CD14-positive monocyte (primary cell): ENCODE results near the gene MSMB. TPM values are rescaled to one million over a fixed set of nuclear protein-coding genes. Genes with fewer than 3 reads are reported as not detected.

Experiments
- DNase-seq, 3 donors: peaks; one replicate each; pipeline ENCODE4 v3.0.0-alpha.2; 2011 to 2022
- H2AFZ ChIP-seq: 2 replicates; pipeline ENCODE4 v1.6.0; 2012; ENCODE audit warnings: mild to moderate bottlenecking, low read depth, low read length, inconsistent platforms; ENCODE audit not compliant: insufficient read depth, poor library complexity, severe bottlenecking
- H3K27ac ChIP-seq, 2 donors: 1 replicate in 1 of 2; 2 replicates in 1 of 2; pipeline ENCODE4 v1.5.1; 2012 to 2013; ENCODE audit warnings: low read length in 2 of 2, control low read depth in 1 of 2, inconsistent platforms in 1 of 2, low read depth in 1 of 2, mild to moderate bottlenecking in 1 of 2
- H3K27me3 ChIP-seq, 2 donors: one replicate each; pipeline versions ENCODE4 v1.6.0 to v1.6.1; 2011 to 2013; ENCODE audit warnings: low read length in 2 of 2; ENCODE audit not compliant: control insufficient read depth in 2 of 2, insufficient read depth in 2 of 2
- H3K36me3 ChIP-seq, 2 donors: replicated peaks in 1 of 2; 1 replicate in 1 of 2; 2 replicates in 1 of 2; pipeline versions ENCODE4 v1.5.1 to v1.6.1; 2012 to 2013; ENCODE audit warnings: low read length in 2 of 2, control low read depth in 1 of 2, inconsistent platforms in 1 of 2, mild to moderate bottlenecking in 1 of 2; ENCODE audit not compliant: insufficient read depth in 2 of 2, control insufficient read depth in 1 of 2
- H3K4me1 ChIP-seq, 2 donors: 1 replicate in 1 of 2; 2 replicates in 1 of 2; pipeline versions ENCODE4 v1.5.1 to v1.6.1; 2012 to 2013; ENCODE audit warnings: low read length in 2 of 2, control low read depth in 1 of 2, inconsistent platforms in 1 of 2, mild to moderate bottlenecking in 1 of 2, moderate library complexity in 1 of 2; ENCODE audit not compliant: insufficient read depth in 2 of 2, control insufficient read depth in 1 of 2
- H3K4me2 ChIP-seq: replicated peaks from 2 replicates; pipeline ENCODE3; 2012; ENCODE audit warnings: low read length, moderate library complexity, mild to moderate bottlenecking; ENCODE audit not compliant: poor library complexity, severe bottlenecking; ENCODE audit errors: extremely low read depth
- H3K4me3 ChIP-seq, 3 experiments: fragments of 200-600 bp in 1 of 3; sonication (generic) in 1 of 3; replicated peaks in 1 of 3; 1 replicate in 2 of 3; 2 replicates in 1 of 3; pipeline ENCODE4 v1.5.1; 2011 to 2013; ENCODE audit warnings: low read length in 3 of 3, mild to moderate bottlenecking in 3 of 3, control low read depth in 2 of 3, low read depth in 2 of 3, inconsistent platforms in 1 of 3, moderate library complexity in 1 of 3
- H3K79me2 ChIP-seq: 2 replicates; pipeline ENCODE4 v1.6.0; 2012; ENCODE audit warnings: mild to moderate bottlenecking, control low read depth, inconsistent platforms, low read length, moderate library complexity; ENCODE audit not compliant: insufficient read depth
- H3K9ac ChIP-seq: 2 replicates; pipeline ENCODE4 v1.6.0; 2017; ENCODE audit warnings: low read length, mild to moderate bottlenecking; ENCODE audit not compliant: insufficient read depth, poor library complexity, severe bottlenecking
- H3K9me3 ChIP-seq, 2 donors: replicated peaks in 1 of 2; 1 replicate in 1 of 2; 2 replicates in 1 of 2; pipeline versions ENCODE4 v1.5.1 to v1.6.1; 2012 to 2013; ENCODE audit warnings: low read length in 2 of 2, control low read depth in 1 of 2; ENCODE audit not compliant: control insufficient read depth in 1 of 2, insufficient read depth in 1 of 2
- H4K20me1 ChIP-seq: 2 replicates; pipeline ENCODE4 v1.6.0; 2012; ENCODE audit warnings: mild to moderate bottlenecking, low read length, control low read depth, moderate library complexity; ENCODE audit not compliant: insufficient read depth
- H3K27ac Mint-ChIP-seq, 7 donors: one replicate each; pipeline ENCODE4 v1.8.0; 2020; ENCODE audit warnings: mild to moderate bottlenecking in 7 of 7, mixed read lengths in 7 of 7, moderate library complexity in 6 of 7, inconsistent platforms in 2 of 7
- H3K27me3 Mint-ChIP-seq, 3 donors: one replicate each; pipeline ENCODE4 v1.8.0; 2021 to 2022; ENCODE audit warnings: low read depth in 3 of 3, mild to moderate bottlenecking in 3 of 3, mixed read lengths in 3 of 3, moderate library complexity in 3 of 3, inconsistent platforms in 1 of 3
- H3K36me3 Mint-ChIP-seq, 2 donors: one replicate each; pipeline ENCODE4 v1.8.0; 2020; ENCODE audit warnings: mixed read lengths in 2 of 2, inconsistent platforms in 1 of 2, mild to moderate bottlenecking in 1 of 2
- H3K4me1 Mint-ChIP-seq: one replicate; pipeline ENCODE4 v1.8.0; 2020; ENCODE audit warnings: mild to moderate bottlenecking, mixed read lengths
- H3K4me3 Mint-ChIP-seq, 2 donors: one replicate each; pipeline ENCODE4 v1.8.0; 2020; ENCODE audit warnings: mild to moderate bottlenecking in 2 of 2, mixed read lengths in 2 of 2, moderate library complexity in 1 of 2
- H3K9me3 Mint-ChIP-seq, 7 donors: one replicate each; pipeline ENCODE4 v1.8.0; 2020 to 2022; ENCODE audit warnings: mixed read lengths in 7 of 7, mild to moderate bottlenecking in 6 of 7, moderate library complexity in 6 of 7, inconsistent platforms in 2 of 7
- WGBS: methylation state at CpG from one replicate; pipeline ENCODE4 v1.1.5; 2013; ENCODE audit warnings: missing lambda C conversion rate; ENCODE audit not compliant: insufficient coverage; 5-methylcytosine and 5-hydroxymethylcytosine counted together
- intact Hi-C, 2 donors: fragments of 100-400 bp; cut with micrococcal nuclease; formaldehyde crosslinking; loops; one replicate each; pipeline versions ENCODE4 v1.15.0 to v1.15.1; 2023
- polyA plus RNA-seq, 3 donors: library from polyadenylated mRNA; depleted of rRNA in 1 of 3; unstranded in 2 of 3; stranded (reverse) in 1 of 3; fragments of 300-500 nt in 2 of 3; fragments of >200 nt in 1 of 3; fragmentation: Illumina TruSeq in 2 of 3; gene quantifications; 1 replicate in 2 of 3; 2 replicates in 1 of 3; pipeline ENCODE4 v1.2.3, GENCODE V29; 2012 to 2021
- TF ChIP-seq, protein P1 (sequence below): fragments of 200-600 bp; IDR thresholded peaks from one replicate; pipeline ENCODE4 v1.8.0; 2022; ENCODE audit warnings: antibody characterized with exemption, mild to moderate bottlenecking

Gene MSMB
- polyA plus RNA-seq, 3 donors: not detected

DNA sequence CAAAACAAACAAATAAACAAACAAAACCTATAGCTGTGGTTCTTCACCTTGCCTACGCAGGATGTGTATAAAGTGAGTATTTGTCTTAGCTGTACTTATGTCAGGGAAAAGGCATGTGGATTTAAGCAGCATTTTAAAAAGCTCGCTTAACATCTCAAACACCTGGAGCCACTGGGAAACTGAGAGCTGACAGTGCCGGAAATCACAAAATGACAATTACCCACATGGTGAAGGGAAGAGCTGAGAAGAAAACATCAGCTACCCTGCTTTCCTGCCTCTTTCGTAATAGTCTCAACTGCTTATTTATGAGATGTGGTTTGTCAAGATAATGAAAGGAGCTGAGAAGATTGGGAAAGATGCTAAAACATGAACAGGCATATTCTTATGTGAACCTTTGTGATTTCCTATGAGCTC lies 31.1 kb upstream of the MSMB start:
- peaks cover 0 to 2% (median 2%) of the 10 kb centered on the region in 3 donors for H3K27me3 Mint-ChIP-seq
- no peaks in the 10 kb centered on the region for H3K79me2 ChIP-seq
- TF ChIP-seq, protein P1, sequence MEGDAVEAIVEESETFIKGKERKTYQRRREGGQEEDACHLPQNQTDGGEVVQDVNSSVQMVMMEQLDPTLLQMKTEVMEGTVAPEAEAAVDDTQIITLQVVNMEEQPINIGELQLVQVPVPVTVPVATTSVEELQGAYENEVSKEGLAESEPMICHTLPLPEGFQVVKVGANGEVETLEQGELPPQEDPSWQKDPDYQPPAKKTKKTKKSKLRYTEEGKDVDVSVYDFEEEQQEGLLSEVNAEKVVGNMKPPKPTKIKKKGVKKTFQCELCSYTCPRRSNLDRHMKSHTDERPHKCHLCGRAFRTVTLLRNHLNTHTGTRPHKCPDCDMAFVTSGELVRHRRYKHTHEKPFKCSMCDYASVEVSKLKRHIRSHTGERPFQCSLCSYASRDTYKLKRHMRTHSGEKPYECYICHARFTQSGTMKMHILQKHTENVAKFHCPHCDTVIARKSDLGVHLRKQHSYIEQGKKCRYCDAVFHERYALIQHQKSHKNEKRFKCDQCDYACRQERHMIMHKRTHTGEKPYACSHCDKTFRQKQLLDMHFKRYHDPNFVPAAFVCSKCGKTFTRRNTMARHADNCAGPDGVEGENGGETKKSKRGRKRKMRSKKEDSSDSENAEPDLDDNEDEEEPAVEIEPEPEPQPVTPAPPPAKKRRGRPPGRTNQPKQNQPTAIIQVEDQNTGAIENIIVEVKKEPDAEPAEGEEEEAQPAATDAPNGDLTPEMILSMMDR: no peak
- H3K9me3 ChIP-seq: no peaks in the 10 kb centered on the region
- DNase-seq: peak; percentile 56 to 77 (median 64)
- H3K27ac ChIP-seq: peak overlapping the region; percentile 69 to 87
- peak overlapping the region; percentile 40 for H3K4me2 ChIP-seq
- H2AFZ ChIP-seq: no peak overlapping the region
- peaks cover 60% of the 10 kb centered on the region for H3K4me1 Mint-ChIP-seq
- intact Hi-C loops: no loop called here
- H3K36me3 ChIP-seq: no peaks in the 10 kb centered on the region
- peak overlapping the region in 1 of 3 experiments; percentile 31 for H3K4me3 ChIP-seq
- WGBS: no CpG with 5 or more reads among the region's 4 CpGs
- peaks cover 51 to 61% of the 10 kb centered on the region in 2 donors for H3K4me1 ChIP-seq
- peak overlapping the region; percentile 11 for H3K9ac ChIP-seq
- H4K20me1 ChIP-seq: no peaks in the 10 kb centered on the region
- peak overlapping the region in 1 of 2 donors; percentile 53 for H3K4me3 Mint-ChIP-seq
- peaks cover 0 to 5% (median 0%) of the 10 kb centered on the region in 7 donors for H3K9me3 Mint-ChIP-seq
- H3K27ac Mint-ChIP-seq: peak overlapping the region; percentile 83 to 97 (median 95)
- no peaks in the 10 kb centered on the region for H3K27me3 ChIP-seq
- H3K36me3 Mint-ChIP-seq: no peaks in the 10 kb centered on the region

DNA sequence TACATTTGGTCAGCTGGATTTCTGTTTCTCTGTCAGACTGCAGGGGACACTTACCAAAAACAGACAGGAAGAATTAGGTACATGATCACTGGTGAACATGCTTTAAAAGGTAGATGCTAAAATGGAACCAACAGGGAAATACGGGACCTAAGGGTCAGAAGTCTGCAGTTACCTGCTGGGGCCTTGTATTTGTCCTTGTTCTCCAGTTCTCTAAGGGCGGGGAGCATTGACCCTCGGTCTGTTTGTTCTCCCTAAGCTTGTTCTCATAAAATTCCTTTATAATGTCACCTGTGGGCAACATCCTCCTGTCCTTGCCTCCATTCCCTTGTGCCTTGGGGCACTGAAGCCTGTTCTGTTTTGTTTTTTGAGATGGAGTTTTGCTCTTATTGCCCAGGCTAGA lies 29.8 kb upstream of the MSMB start:
- Histone ChIP-seq H3K79me2 (no peaks in the 10 kb centered on the region), H3K9ac (no peak overlapping the region), H3K4me2 (no peak overlapping the region), H3K36me3 (no peaks in the 10 kb centered on the region), H4K20me1 (no peaks in the 10 kb centered on the region), H3K27ac (peak overlapping the region in 1 of 2 donors; percentile 23), H3K27me3 (no peaks in the 10 kb centered on the region), H2AFZ (no peak overlapping the region), H3K4me3 (no peak overlapping the region), H3K9me3 (no peaks in the 10 kb centered on the region), H3K4me1 (peaks cover 45 to 50% of the 10 kb centered on the region in 2 donors)
- DNase-seq: no peak
- H3K4me3 Mint-ChIP-seq: peak overlapping the region in 1 of 2 donors; percentile 10
- peaks cover 0 to 5% (median 0%) of the 10 kb centered on the region in 7 donors for H3K9me3 Mint-ChIP-seq
- peaks cover 49% of the 10 kb centered on the region for H3K4me1 Mint-ChIP-seq
- peaks cover 1 to 2% (median 2%) of the 10 kb centered on the region in 3 donors for H3K27me3 Mint-ChIP-seq
- no peaks in the 10 kb centered on the region for H3K36me3 Mint-ChIP-seq
- H3K27ac Mint-ChIP-seq: peak overlapping the region in 1 of 7 donors; percentile 75
- TF ChIP-seq, protein P1: no peak
- WGBS: 94% methylated on average over 3 of the region's 3 CpGs
- intact Hi-C loops: no loop called here
